Measurements from ENCODE around the gene MACROD1. TPM values are rescaled to one million over a fixed set of nuclear protein-coding genes. Genes with fewer than 3 reads are reported as not detected.
A peak's percentile ranks its signal among the peaks of the same experiment; 100 is the strongest.

The MACROD1 gene
- total and polyA plus RNA-seq, 9 of the 15 experiments (the other 6 are each of a cell fraction or from before 2014, with no cell fraction given), result 1.1 to 60.0 (median 26.4) TPM

GRCh38 chr11:64119700-64120099, 46.2 kb downstream of the MACROD1 start:
- FAIRE-seq, result no peak
- Histone ChIP-seq H3K4me1 (replicated peaks in 1 of 2; ENCODE audit: control insufficient read depth in 2 of 2, insufficient read depth in 2 of 2, low read length in 2 of 2) (peaks cover 0 to 25% of the 10 kb centered on the region in 2 experiments; a peak in 1 of 5 replicates), H3K27me3 (ENCODE audit: control insufficient read depth in 2 of 2, insufficient read depth in 2 of 2, low read length in 2 of 2) (no peaks in the 10 kb centered on the region), H4K20me1 (replicated peaks; ENCODE audit: control insufficient read depth, insufficient read depth, low read length) (peaks cover 21% of the 10 kb centered on the region), H3K9me3 (replicated peaks; ENCODE audit: control insufficient read depth, insufficient read depth, low read depth, low read length) (no peaks in the 10 kb centered on the region), H3K9ac (ENCODE audit: insufficient read depth in 1 of 2, low read depth in 2 of 2, low read length in 2 of 2) (no peak overlapping the region), H3K27ac (ENCODE audit: extremely low read depth, low read depth, low read length) (no peak overlapping the region), H3K4me2 (ENCODE audit: insufficient read depth, low read length) (no peak overlapping the region), H3K36me3 (ENCODE audit: control insufficient read depth, insufficient read depth, low read length) (no peaks in the 10 kb centered on the region), H2AFZ (ENCODE audit: low read depth, low read length) (no peak overlapping the region), H3K4me3 (no peak overlapping the region), H3K79me2 (ENCODE audit: control insufficient read depth, insufficient read depth, low read length) (no peaks in the 10 kb centered on the region; the same call in 2 of the 3 replicates), H3K9me1 (ENCODE audit: control insufficient read depth, insufficient read depth, low read length) (peaks cover 4% of the 10 kb centered on the region)
- BruUV-seq (replicated peaks), result no TSS peak
- ATAC-seq, result no peak
- in situ Hi-C loops (cut with MboI), result no loop called here
- POLR2A ChIA-PET, result interaction anchor here (1.3 kb wide), 1 partner anchor 21 kb away, joined by 6 read pairs; no protein-coding TSS in a partner anchor
- CTCF ChIA-PET (ENCODE audit: low intra/inter-chr PET ratio), result no interaction called here
- intact Hi-C loops (cut with micrococcal nuclease), result no loop called here
- no peak for TF ChIP-seq POLR3A (IDR thresholded peaks at IDR 0.05; ENCODE audit: borderline replicate concordance, extremely low read depth, insufficient read depth, insufficient read length)
- TF ChIP-seq ATF3 (IDR thresholded peaks at IDR 0.05), result peak; percentile 55
- no peak for TF ChIP-seq ATF3 (CRISPR knock-in tag; conservative IDR thresholded peaks at IDR 0.05)
- TF ChIP-seq ZNF282 (CRISPR knock-in tag; IDR thresholded peaks at IDR 0.05), result no peak
- no peak for DNase-seq (ENCODE audit: extremely low read depth in 1 of 4, low spot score in 3 of 4)
- WGBS (ENCODE audit: insufficient coverage, low coverage, missing lambda C conversion rate), result 87% methylated on average over 18 of the region's 18 CpGs
